Neural cell (in vitro differentiated cells): Measurements from ENCODE around the gene CRLF3. TPM values are rescaled to one million over a fixed set of nuclear protein-coding genes. Genes with fewer than 3 reads are reported as not detected.

Experiments
- H2AFZ ChIP-seq: fragments of 200-600, 300-800 bp; sonication (generic), shearing (Covaris generic); 2 replicates; pipeline ENCODE4 v1.6.0; 2014; ENCODE audit warnings: low read depth, mild to moderate bottlenecking, antibody characterized with exemption, low read length, moderate library complexity
- H3F3A ChIP-seq: fragments of 200-600 bp; shearing (Covaris generic); 2 replicates; pipeline ENCODE4 v1.6.1; 2016; ENCODE audit warnings: mild to moderate bottlenecking, moderate library complexity, mixed read lengths, antibody characterized with exemption, low read length; ENCODE audit not compliant: insufficient read depth, poor library complexity, severe bottlenecking
- H3K27ac ChIP-seq: fragments of 200-600, 300-800 bp; sonication (generic), shearing (Covaris generic); 2 replicates; pipeline ENCODE4 v1.5.1; 2014; ENCODE audit warnings: mild to moderate bottlenecking, low read length, moderate library complexity
- H3K27me3 ChIP-seq: fragments of 300-800, 200-600 bp; sonication (generic), shearing (Covaris generic); 2 replicates; pipeline ENCODE4 v1.6.0; 2014; ENCODE audit warnings: mild to moderate bottlenecking, low read depth, low read length, moderate library complexity; ENCODE audit not compliant: insufficient read depth
- H3K36me3 ChIP-seq: fragments of 300-800, 200-600 bp; sonication (generic), shearing (Covaris generic); 2 replicates; pipeline ENCODE4 v1.5.1; 2014; ENCODE audit warnings: mild to moderate bottlenecking, antibody characterized with exemption, low read length, moderate library complexity; ENCODE audit not compliant: insufficient read depth
- H3K4me2 ChIP-seq: fragments of 300-800, 200-600 bp; sonication (generic), shearing (Covaris generic); 2 replicates; pipeline ENCODE4 v1.6.0; 2014; ENCODE audit warnings: mild to moderate bottlenecking, low read length
- H3K4me3 ChIP-seq: fragments of 300-800, 200-600 bp; sonication (generic), shearing (Covaris generic); 2 replicates; pipeline ENCODE4 v1.5.1; 2014; ENCODE audit warnings: mild to moderate bottlenecking, low read length, moderate library complexity
- H3K79me2 ChIP-seq: fragments of 200-600 bp; shearing (Covaris generic); replicated peaks from 2 replicates; pipeline ENCODE4 v1.6.0; 2014; ENCODE audit warnings: mild to moderate bottlenecking, low read length, moderate library complexity; ENCODE audit not compliant: insufficient read depth
- H3K9ac ChIP-seq: fragments of 300-800, 200-600 bp; sonication (generic), shearing (Covaris generic); 2 replicates; pipeline ENCODE4 v1.6.1; 2016; ENCODE audit warnings: mild to moderate bottlenecking, low read length, mixed read lengths
- H3K9me2 ChIP-seq: fragments of 200-600 bp; shearing (Covaris generic); 2 replicates; pipeline ENCODE4 v1.6.1; 2016; ENCODE audit warnings: mild to moderate bottlenecking, low read length, mixed read lengths; ENCODE audit not compliant: insufficient read depth
- H3K9me3 ChIP-seq: fragments of 200-600, 300-800 bp; sonication (generic), shearing (Covaris generic); 2 replicates; pipeline ENCODE4 v1.6.1; 2016; ENCODE audit warnings: mild to moderate bottlenecking, mixed run types, low read length, moderate library complexity, mixed read lengths
- H4K20me1 ChIP-seq: fragments of 200-600 bp; shearing (Covaris generic); 2 replicates; pipeline ENCODE4 v1.6.1; 2016; ENCODE audit warnings: mild to moderate bottlenecking, mixed run types; ENCODE audit not compliant: insufficient read depth
- EP300 ChIP-seq: fragments of 450-650 bp; conservative IDR thresholded peaks from 2 replicates; pipeline ENCODE4 v1.6.1; 2014; ENCODE audit warnings: antibody characterized with exemption, mild to moderate bottlenecking, moderate library complexity; ENCODE audit not compliant: poor library complexity, severe bottlenecking
- EZH2 ChIP-seq: fragments of 200-600, 300-800 bp; shearing (Covaris generic), sonication (generic); IDR thresholded peaks from 2 replicates; pipeline ENCODE4 v1.6.1; 2014; ENCODE audit warnings: antibody characterized with exemption, low read length, borderline replicate concordance, mild to moderate bottlenecking; ENCODE audit not compliant: insufficient read depth, poor library complexity, severe bottlenecking
- MXI1 ChIP-seq: fragments of 450-650 bp; conservative IDR thresholded peaks from 2 replicates; pipeline ENCODE4 v1.6.1; 2014; ENCODE audit warnings: antibody characterized with exemption, mild to moderate bottlenecking; ENCODE audit not compliant: poor library complexity, severe bottlenecking
- POLR2AphosphoS5 ChIP-seq: IDR thresholded peaks from 2 replicates; pipeline ENCODE4 v1.6.1; 2012
- RAD21 ChIP-seq: fragments of 450-650 bp; conservative IDR thresholded peaks from 2 replicates; pipeline ENCODE4 v1.6.1; 2014; ENCODE audit warnings: antibody characterized with exemption, mild to moderate bottlenecking, moderate library complexity
- SMC3 ChIP-seq: fragments of 450-650 bp; conservative IDR thresholded peaks from 2 replicates; pipeline ENCODE4 v1.6.1; 2014; ENCODE audit warnings: antibody characterized with exemption, mild to moderate bottlenecking, moderate library complexity; ENCODE audit not compliant: poor library complexity
- TAF1 ChIP-seq: IDR thresholded peaks from 2 replicates; pipeline ENCODE4 v1.6.1; 2012; ENCODE audit warnings: low read depth
- polyA plus RNA-seq: library from polyadenylated mRNA; depleted of rRNA; stranded (reverse); fragments of >200 nt; gene quantifications from 2 replicates; pipeline ENCODE4 v1.2.3, GENCODE V29; 2014
- TF ChIP-seq, protein P1 (sequence below): IDR thresholded peaks from 2 replicates; pipeline ENCODE4 v1.6.1; 2012; ENCODE audit warnings: borderline replicate concordance
- TF ChIP-seq, protein P2 (sequence below): fragments of 450-650 bp; IDR thresholded peaks from 2 replicates; pipeline ENCODE4 v1.5.1; 2014; ENCODE audit warnings: antibody characterized with exemption, mild to moderate bottlenecking, moderate library complexity; ENCODE audit not compliant: poor library complexity, severe bottlenecking

CRLF3 gene
- polyA plus RNA-seq, 1 donor from 2014 or later = 6.7 TPM

DNA sequence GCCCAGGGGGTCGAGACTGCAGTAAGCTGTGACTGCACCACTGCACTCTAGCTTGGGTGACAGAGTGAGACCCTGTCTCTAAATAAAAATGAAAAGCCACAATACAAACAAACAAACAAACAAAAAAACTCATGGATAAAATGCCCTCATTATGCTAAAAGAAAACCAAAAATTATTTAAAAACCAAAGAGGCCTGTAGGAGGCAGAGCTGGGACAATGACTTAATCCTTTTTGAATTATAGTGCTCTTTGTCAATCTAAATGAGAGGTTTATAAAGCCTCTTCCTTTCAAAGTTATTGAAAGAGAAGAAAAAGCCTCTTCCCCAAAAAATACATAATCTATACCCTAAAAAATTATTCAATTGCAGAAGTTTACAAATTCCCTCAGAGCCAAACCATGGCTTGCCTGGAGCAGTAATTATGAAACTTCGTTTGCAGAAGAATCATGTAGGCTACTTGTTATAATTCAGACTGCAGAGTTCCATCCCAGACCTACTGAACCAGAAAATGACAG is 18.5 kb downstream of the CRLF3 start:
- Histone ChIP-seq H2AFZ (no peak overlapping the region), H3K36me3 (no peaks in the 10 kb centered on the region), H3K27ac (no peak overlapping the region), H3K4me3 (no peak overlapping the region), H4K20me1 (no peaks in the 10 kb centered on the region), H3F3A (no peaks in the 10 kb centered on the region), H3K9me2 (no peaks in the 10 kb centered on the region), H3K4me2 (no peak overlapping the region), H3K79me2 (no peaks in the 10 kb centered on the region), H3K9me3 (no peaks in the 10 kb centered on the region), H3K27me3 (no peaks in the 10 kb centered on the region), H3K9ac (no peak overlapping the region)
- no peak for TF ChIP-seq EZH2
- TF ChIP-seq TAF1 = no peak
- TF ChIP-seq SMC3 = no peak
- TF ChIP-seq, protein P1, sequence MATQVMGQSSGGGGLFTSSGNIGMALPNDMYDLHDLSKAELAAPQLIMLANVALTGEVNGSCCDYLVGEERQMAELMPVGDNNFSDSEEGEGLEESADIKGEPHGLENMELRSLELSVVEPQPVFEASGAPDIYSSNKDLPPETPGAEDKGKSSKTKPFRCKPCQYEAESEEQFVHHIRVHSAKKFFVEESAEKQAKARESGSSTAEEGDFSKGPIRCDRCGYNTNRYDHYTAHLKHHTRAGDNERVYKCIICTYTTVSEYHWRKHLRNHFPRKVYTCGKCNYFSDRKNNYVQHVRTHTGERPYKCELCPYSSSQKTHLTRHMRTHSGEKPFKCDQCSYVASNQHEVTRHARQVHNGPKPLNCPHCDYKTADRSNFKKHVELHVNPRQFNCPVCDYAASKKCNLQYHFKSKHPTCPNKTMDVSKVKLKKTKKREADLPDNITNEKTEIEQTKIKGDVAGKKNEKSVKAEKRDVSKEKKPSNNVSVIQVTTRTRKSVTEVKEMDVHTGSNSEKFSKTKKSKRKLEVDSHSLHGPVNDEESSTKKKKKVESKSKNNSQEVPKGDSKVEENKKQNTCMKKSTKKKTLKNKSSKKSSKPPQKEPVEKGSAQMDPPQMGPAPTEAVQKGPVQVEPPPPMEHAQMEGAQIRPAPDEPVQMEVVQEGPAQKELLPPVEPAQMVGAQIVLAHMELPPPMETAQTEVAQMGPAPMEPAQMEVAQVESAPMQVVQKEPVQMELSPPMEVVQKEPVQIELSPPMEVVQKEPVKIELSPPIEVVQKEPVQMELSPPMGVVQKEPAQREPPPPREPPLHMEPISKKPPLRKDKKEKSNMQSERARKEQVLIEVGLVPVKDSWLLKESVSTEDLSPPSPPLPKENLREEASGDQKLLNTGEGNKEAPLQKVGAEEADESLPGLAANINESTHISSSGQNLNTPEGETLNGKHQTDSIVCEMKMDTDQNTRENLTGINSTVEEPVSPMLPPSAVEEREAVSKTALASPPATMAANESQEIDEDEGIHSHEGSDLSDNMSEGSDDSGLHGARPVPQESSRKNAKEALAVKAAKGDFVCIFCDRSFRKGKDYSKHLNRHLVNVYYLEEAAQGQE = no peak
- no peak for TF ChIP-seq RAD21
- no peak for TF ChIP-seq MXI1
- no peak for TF ChIP-seq POLR2AphosphoS5
- no peak for TF ChIP-seq EP300
- TF ChIP-seq, protein P2, sequence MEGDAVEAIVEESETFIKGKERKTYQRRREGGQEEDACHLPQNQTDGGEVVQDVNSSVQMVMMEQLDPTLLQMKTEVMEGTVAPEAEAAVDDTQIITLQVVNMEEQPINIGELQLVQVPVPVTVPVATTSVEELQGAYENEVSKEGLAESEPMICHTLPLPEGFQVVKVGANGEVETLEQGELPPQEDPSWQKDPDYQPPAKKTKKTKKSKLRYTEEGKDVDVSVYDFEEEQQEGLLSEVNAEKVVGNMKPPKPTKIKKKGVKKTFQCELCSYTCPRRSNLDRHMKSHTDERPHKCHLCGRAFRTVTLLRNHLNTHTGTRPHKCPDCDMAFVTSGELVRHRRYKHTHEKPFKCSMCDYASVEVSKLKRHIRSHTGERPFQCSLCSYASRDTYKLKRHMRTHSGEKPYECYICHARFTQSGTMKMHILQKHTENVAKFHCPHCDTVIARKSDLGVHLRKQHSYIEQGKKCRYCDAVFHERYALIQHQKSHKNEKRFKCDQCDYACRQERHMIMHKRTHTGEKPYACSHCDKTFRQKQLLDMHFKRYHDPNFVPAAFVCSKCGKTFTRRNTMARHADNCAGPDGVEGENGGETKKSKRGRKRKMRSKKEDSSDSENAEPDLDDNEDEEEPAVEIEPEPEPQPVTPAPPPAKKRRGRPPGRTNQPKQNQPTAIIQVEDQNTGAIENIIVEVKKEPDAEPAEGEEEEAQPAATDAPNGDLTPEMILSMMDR = no peak

GRCh38 chr17:30801671-30802070 is 22.8 kb downstream of the CRLF3 start:
- H4K20me1 ChIP-seq = no peaks in the 10 kb centered on the region
- no peaks in the 10 kb centered on the region for H3K9me2 ChIP-seq
- no peaks in the 10 kb centered on the region for H3K79me2 ChIP-seq
- no peaks in the 10 kb centered on the region for H3K36me3 ChIP-seq
- no peak overlapping the region for H3K4me2 ChIP-seq
- no peak overlapping the region for H3K9ac ChIP-seq
- no peak overlapping the region for H3K4me3 ChIP-seq
- no peaks in the 10 kb centered on the region for H3K9me3 ChIP-seq
- H3K27me3 ChIP-seq = no peaks in the 10 kb centered on the region
- TF ChIP-seq, protein P1 = no peak
- TF ChIP-seq EZH2 (no peak), RAD21 (no peak), TAF1 (no peak), MXI1 (no peak)
- no peak overlapping the region for H2AFZ ChIP-seq
- no peak overlapping the region for H3K27ac ChIP-seq
- H3F3A ChIP-seq = no peaks in the 10 kb centered on the region
